ENCODE measurements around the gene EYA2.

EYA2 gene

GRCh38 chr20:47220161-47220582 lies 325.5 kb downstream of the EYA2 start:
- H3K36me3 Mint-ChIP-seq (ENCODE audit: low read depth) = peaks cover 67% of the 10 kb centered on the region
- H3K4me1 Mint-ChIP-seq (ENCODE audit: low read depth) = peaks cover 7% of the 10 kb centered on the region
- peak; percentile 15 for DNase-seq (ENCODE audit: low spot score)
- H3K4me3 Mint-ChIP-seq = no peak overlapping the region
- H3K27ac Mint-ChIP-seq = no peak overlapping the region
- H3K9me3 Mint-ChIP-seq = no peaks in the 10 kb centered on the region
- no peaks in the 10 kb centered on the region for H3K27me3 Mint-ChIP-seq (ENCODE audit: low read depth)

GRCh38 chr20:47221036-47221625 lies 326.5 kb downstream of the EYA2 start:
- H3K4me3 Mint-ChIP-seq = no peak overlapping the region
- peaks cover 59% of the 10 kb centered on the region for H3K36me3 Mint-ChIP-seq (ENCODE audit: low read depth)
- peaks cover 6% of the 10 kb centered on the region for H3K4me1 Mint-ChIP-seq (ENCODE audit: low read depth)
- H3K9me3 Mint-ChIP-seq = no peaks in the 10 kb centered on the region
- DNase-seq (ENCODE audit: low spot score) = no peak
- H3K27ac Mint-ChIP-seq = no peak overlapping the region
- no peaks in the 10 kb centered on the region for H3K27me3 Mint-ChIP-seq (ENCODE audit: low read depth)

GRCh38 chr20:47222468-47223119 lies 328.0 kb downstream of the EYA2 start:
- peak overlapping the region; percentile 49 for H3K27ac Mint-ChIP-seq

GRCh38 chr20:47223896-47224295 lies 329.3 kb downstream of the EYA2 start:
- H3K27me3 Mint-ChIP-seq (ENCODE audit: low read depth) = no peaks in the 10 kb centered on the region
- H3K36me3 Mint-ChIP-seq (ENCODE audit: low read depth) = peaks cover 56% of the 10 kb centered on the region
- H3K4me1 Mint-ChIP-seq (ENCODE audit: low read depth) = peaks cover 6% of the 10 kb centered on the region
- no peaks in the 10 kb centered on the region for H3K9me3 Mint-ChIP-seq
- no peak overlapping the region for H3K4me3 Mint-ChIP-seq
- DNase-seq (ENCODE audit: low spot score) = no peak
- H3K27ac Mint-ChIP-seq = no peak overlapping the region

More at GRCh38 chr20:47222468-47223119, 328.0 kb downstream of the EYA2 start:
- Mint-ChIP-seq H3K4me1 (ENCODE audit: low read depth) (peaks cover 6% of the 10 kb centered on the region), H3K27me3 (ENCODE audit: low read depth) (no peaks in the 10 kb centered on the region), H3K9me3 (no peaks in the 10 kb centered on the region), H3K4me3 (no peak overlapping the region), H3K36me3 (ENCODE audit: low read depth) (peaks cover 62% of the 10 kb centered on the region)
- DNase-seq (ENCODE audit: low spot score) = no peak

GRCh38 chr20:47224300-47224791 lies 329.7 kb downstream of the EYA2 start:
- peaks cover 6% of the 10 kb centered on the region for H3K4me1 Mint-ChIP-seq (ENCODE audit: low read depth)

GRCh38 chr20:47224857-47225256 lies 330.2 kb downstream of the EYA2 start:
- peak overlapping the region; percentile 3 for H3K27ac Mint-ChIP-seq
- peaks cover 57% of the 10 kb centered on the region for H3K36me3 Mint-ChIP-seq (ENCODE audit: low read depth)
- H3K27me3 Mint-ChIP-seq (ENCODE audit: low read depth) = no peaks in the 10 kb centered on the region
- DNase-seq (ENCODE audit: low spot score) = no peak
- H3K4me1 Mint-ChIP-seq (ENCODE audit: low read depth) = peaks cover 6% of the 10 kb centered on the region
- H3K4me3 Mint-ChIP-seq = no peak overlapping the region
- H3K9me3 Mint-ChIP-seq = no peaks in the 10 kb centered on the region

More at GRCh38 chr20:47224300-47224791, 329.7 kb downstream of the EYA2 start:
- Mint-ChIP-seq H3K4me3 (no peak overlapping the region), H3K27me3 (ENCODE audit: low read depth) (no peaks in the 10 kb centered on the region), H3K9me3 (no peaks in the 10 kb centered on the region), H3K36me3 (ENCODE audit: low read depth) (peaks cover 60% of the 10 kb centered on the region), H3K27ac (peak overlapping the region; percentile 72)
- no peak for DNase-seq (ENCODE audit: low spot score)

GRCh38 chr20:47225458-47225857 lies 330.8 kb downstream of the EYA2 start:
- no peaks in the 10 kb centered on the region for H3K27me3 Mint-ChIP-seq (ENCODE audit: low read depth)
- peaks cover 53% of the 10 kb centered on the region for H3K36me3 Mint-ChIP-seq (ENCODE audit: low read depth)
- no peak overlapping the region for H3K4me3 Mint-ChIP-seq
- DNase-seq (ENCODE audit: low spot score) = no peak
- H3K9me3 Mint-ChIP-seq = no peaks in the 10 kb centered on the region
- H3K27ac Mint-ChIP-seq = no peak overlapping the region
- H3K4me1 Mint-ChIP-seq (ENCODE audit: low read depth) = peaks cover 6% of the 10 kb centered on the region

GRCh38 chr20:47227119-47227518 lies 332.5 kb downstream of the EYA2 start:
- DNase-seq (ENCODE audit: low spot score) = no peak
- no peak overlapping the region for H3K4me3 Mint-ChIP-seq
- peaks cover 3% of the 10 kb centered on the region for H3K4me1 Mint-ChIP-seq (ENCODE audit: low read depth)
- H3K27ac Mint-ChIP-seq = no peak overlapping the region
- H3K9me3 Mint-ChIP-seq = no peaks in the 10 kb centered on the region
- H3K36me3 Mint-ChIP-seq (ENCODE audit: low read depth) = peaks cover 52% of the 10 kb centered on the region
- no peaks in the 10 kb centered on the region for H3K27me3 Mint-ChIP-seq (ENCODE audit: low read depth)

- no peak overlapping the region for H3K27ac Mint-ChIP-seq
- peaks cover 3% of the 10 kb centered on the region for H3K4me1 Mint-ChIP-seq (ENCODE audit: low read depth)
- no peak overlapping the region for H3K4me3 Mint-ChIP-seq
- no peaks in the 10 kb centered on the region for H3K27me3 Mint-ChIP-seq (ENCODE audit: low read depth)
- peaks cover 49% of the 10 kb centered on the region for H3K36me3 Mint-ChIP-seq (ENCODE audit: low read depth)
- no peak for DNase-seq (ENCODE audit: low spot score)
- no peaks in the 10 kb centered on the region for H3K9me3 Mint-ChIP-seq
Measured at GRCh38 chr20:47227576-47227975, 332.9 kb downstream of the EYA2 start.

GRCh38 chr20:47228654-47229053 lies 334.0 kb downstream of the EYA2 start:
- Mint-ChIP-seq H3K4me3 (no peak overlapping the region), H3K27me3 (ENCODE audit: low read depth) (no peaks in the 10 kb centered on the region), H3K27ac (no peak overlapping the region), H3K36me3 (ENCODE audit: low read depth) (peaks cover 51% of the 10 kb centered on the region), H3K4me1 (ENCODE audit: low read depth) (no peaks in the 10 kb centered on the region), H3K9me3 (no peaks in the 10 kb centered on the region)
- no peak for DNase-seq (ENCODE audit: low spot score)

GRCh38 chr20:47230811-47231256 lies 336.2 kb downstream of the EYA2 start:
- Mint-ChIP-seq H3K4me3 (no peak overlapping the region), H3K27ac (no peak overlapping the region), H3K9me3 (no peaks in the 10 kb centered on the region), H3K36me3 (ENCODE audit: low read depth) (peaks cover 54% of the 10 kb centered on the region), H3K4me1 (ENCODE audit: low read depth) (no peaks in the 10 kb centered on the region), H3K27me3 (ENCODE audit: low read depth) (no peaks in the 10 kb centered on the region)
- no peak for DNase-seq (ENCODE audit: low spot score)

GRCh38 chr20:47231382-47232039 lies 336.9 kb downstream of the EYA2 start:
- no peak overlapping the region for H3K4me3 Mint-ChIP-seq
- no peaks in the 10 kb centered on the region for H3K4me1 Mint-ChIP-seq (ENCODE audit: low read depth)
- no peaks in the 10 kb centered on the region for H3K9me3 Mint-ChIP-seq
- DNase-seq (ENCODE audit: low spot score) = no peak
- H3K27ac Mint-ChIP-seq = no peak overlapping the region
- H3K36me3 Mint-ChIP-seq (ENCODE audit: low read depth) = peaks cover 56% of the 10 kb centered on the region
- H3K27me3 Mint-ChIP-seq (ENCODE audit: low read depth) = no peaks in the 10 kb centered on the region

- DNase-seq (ENCODE audit: low spot score) = no peak
- H3K27me3 Mint-ChIP-seq (ENCODE audit: low read depth) = no peaks in the 10 kb centered on the region
- H3K4me3 Mint-ChIP-seq = no peak overlapping the region
- no peaks in the 10 kb centered on the region for H3K4me1 Mint-ChIP-seq (ENCODE audit: low read depth)
- peaks cover 57% of the 10 kb centered on the region for H3K36me3 Mint-ChIP-seq (ENCODE audit: low read depth)
- no peaks in the 10 kb centered on the region for H3K9me3 Mint-ChIP-seq
- no peak overlapping the region for H3K27ac Mint-ChIP-seq
Measured at GRCh38 chr20:47232518-47232917, 337.9 kb downstream of the EYA2 start.

All from T-helper 2 cell treated with Interferon-gamma antibody and Interleukin-4, amounts not matched to agents 5 μg/mL and 100 μg/mL, for 36 hours (primary cell).